Astrocyte (in vitro differentiated cells and primary cell): ENCODE data around the gene MLLT10.

Experiments used
- CTCF ChIP-seq: IDR thresholded peaks from 2 replicates; pipeline ENCODE4 v1.5.1; 2011; ENCODE audit warnings: low read depth, mild to moderate bottlenecking, inconsistent platforms, low read length, moderate library complexity; ENCODE audit not compliant: insufficient read depth
- EZH2 ChIP-seq: IDR thresholded peaks from 2 replicates; pipeline ENCODE4 v1.6.1; 2012; ENCODE audit warnings: mild to moderate bottlenecking, low read length, inconsistent platforms; ENCODE audit not compliant: insufficient read depth

GRCh38 chr10:21522631-21523406 is 11.2 kb upstream of the MLLT10 start:
- no peak for TF ChIP-seq CTCF
- no peak for TF ChIP-seq EZH2
